ENCODE data around the gene GABRR1. TPM values are rescaled to one million over a fixed set of nuclear protein-coding genes. Genes with fewer than 3 reads are reported as not detected.

The GABRR1 gene
- total RNA-seq, 1 donor, result not detected

DNA sequence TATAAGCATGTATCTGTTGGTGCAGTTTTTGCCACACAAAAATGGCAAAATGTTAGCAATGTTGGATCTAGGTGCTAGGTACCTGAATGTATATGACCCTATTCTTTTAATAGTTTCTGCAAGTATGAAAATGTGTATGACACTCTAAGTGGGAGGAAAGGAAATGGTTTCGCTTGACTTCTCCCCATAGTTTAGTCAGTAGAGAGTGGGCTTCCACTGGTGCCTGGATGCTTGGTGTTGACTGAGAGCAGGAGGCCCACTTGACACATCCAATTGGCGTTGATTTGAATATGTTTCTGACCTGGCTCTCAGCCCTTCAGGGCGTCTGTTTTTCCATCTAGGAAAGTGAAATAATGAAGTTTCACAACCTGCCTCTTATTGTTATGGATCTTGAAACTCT lies 41.8 kb upstream of the GABRR1 start:
- Histone ChIP-seq H4K20me1 (ENCODE audit: insufficient read depth, low read length) (no peaks in the 10 kb centered on the region), H3K4me1 (ENCODE audit: insufficient read depth, low read length) (no peaks in the 10 kb centered on the region), H2AFZ (ENCODE audit: low read length) (no peak overlapping the region), H3K9me3 (ENCODE audit: low read depth, low read length) (no peaks in the 10 kb centered on the region), H3K4me2 (ENCODE audit: insufficient read depth, low read length) (no peak overlapping the region), H3K36me3 (ENCODE audit: insufficient read depth, low read length) (no peaks in the 10 kb centered on the region), H3K27ac (ENCODE audit: low read depth, low read length) (no peak overlapping the region), H3K79me2 (ENCODE audit: insufficient read depth, low read length) (no peaks in the 10 kb centered on the region), H3K4me3 (ENCODE audit: insufficient read depth, low read length) (no peak overlapping the region), H3K27me3 (ENCODE audit: insufficient read depth, low read length) (no peaks in the 10 kb centered on the region)
- TF ChIP-seq, protein P1, sequence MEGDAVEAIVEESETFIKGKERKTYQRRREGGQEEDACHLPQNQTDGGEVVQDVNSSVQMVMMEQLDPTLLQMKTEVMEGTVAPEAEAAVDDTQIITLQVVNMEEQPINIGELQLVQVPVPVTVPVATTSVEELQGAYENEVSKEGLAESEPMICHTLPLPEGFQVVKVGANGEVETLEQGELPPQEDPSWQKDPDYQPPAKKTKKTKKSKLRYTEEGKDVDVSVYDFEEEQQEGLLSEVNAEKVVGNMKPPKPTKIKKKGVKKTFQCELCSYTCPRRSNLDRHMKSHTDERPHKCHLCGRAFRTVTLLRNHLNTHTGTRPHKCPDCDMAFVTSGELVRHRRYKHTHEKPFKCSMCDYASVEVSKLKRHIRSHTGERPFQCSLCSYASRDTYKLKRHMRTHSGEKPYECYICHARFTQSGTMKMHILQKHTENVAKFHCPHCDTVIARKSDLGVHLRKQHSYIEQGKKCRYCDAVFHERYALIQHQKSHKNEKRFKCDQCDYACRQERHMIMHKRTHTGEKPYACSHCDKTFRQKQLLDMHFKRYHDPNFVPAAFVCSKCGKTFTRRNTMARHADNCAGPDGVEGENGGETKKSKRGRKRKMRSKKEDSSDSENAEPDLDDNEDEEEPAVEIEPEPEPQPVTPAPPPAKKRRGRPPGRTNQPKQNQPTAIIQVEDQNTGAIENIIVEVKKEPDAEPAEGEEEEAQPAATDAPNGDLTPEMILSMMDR (IDR thresholded peaks at IDR 0.05; ENCODE audit: extremely low read depth, low read depth, low read length), result no peak
- peak; percentile 26 for DNase-seq (ENCODE audit: insufficient read length, low spot score, missing footprints)

DNA sequence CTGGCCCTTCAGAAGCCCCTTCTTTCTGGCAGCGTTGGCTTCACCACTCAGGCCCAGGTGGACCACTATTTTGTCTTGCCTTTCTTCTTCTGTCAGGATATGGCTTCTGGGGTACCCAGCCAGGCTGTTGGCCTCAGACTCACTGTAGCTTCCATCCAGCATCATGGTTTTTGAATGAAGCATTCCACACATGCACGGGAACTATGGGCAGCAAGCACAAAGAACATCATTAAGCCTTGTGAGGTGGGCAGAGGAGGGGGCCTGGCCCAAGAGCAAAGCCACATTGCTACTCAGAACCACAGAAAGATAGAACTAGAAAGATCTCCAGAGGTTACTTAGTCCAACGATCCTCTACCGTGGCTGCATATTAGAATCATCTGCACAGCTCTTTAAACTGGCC lies 40.6 kb upstream of the GABRR1 start:
- Histone ChIP-seq H3K36me3 (ENCODE audit: insufficient read depth, low read length) (no peaks in the 10 kb centered on the region), H3K79me2 (ENCODE audit: insufficient read depth, low read length) (no peaks in the 10 kb centered on the region), H2AFZ (ENCODE audit: low read length) (no peak overlapping the region), H3K4me3 (ENCODE audit: insufficient read depth, low read length) (no peak overlapping the region), H3K9me3 (ENCODE audit: low read depth, low read length) (no peaks in the 10 kb centered on the region), H3K4me1 (ENCODE audit: insufficient read depth, low read length) (no peaks in the 10 kb centered on the region), H4K20me1 (ENCODE audit: insufficient read depth, low read length) (no peaks in the 10 kb centered on the region), H3K27ac (ENCODE audit: low read depth, low read length) (no peak overlapping the region), H3K27me3 (ENCODE audit: insufficient read depth, low read length) (no peaks in the 10 kb centered on the region), H3K4me2 (ENCODE audit: insufficient read depth, low read length) (no peak overlapping the region)
- TF ChIP-seq, protein P1 (IDR thresholded peaks at IDR 0.05; ENCODE audit: extremely low read depth, low read depth, low read length), result no peak
- no peak for DNase-seq (ENCODE audit: insufficient read length, low spot score, missing footprints)

DNA sequence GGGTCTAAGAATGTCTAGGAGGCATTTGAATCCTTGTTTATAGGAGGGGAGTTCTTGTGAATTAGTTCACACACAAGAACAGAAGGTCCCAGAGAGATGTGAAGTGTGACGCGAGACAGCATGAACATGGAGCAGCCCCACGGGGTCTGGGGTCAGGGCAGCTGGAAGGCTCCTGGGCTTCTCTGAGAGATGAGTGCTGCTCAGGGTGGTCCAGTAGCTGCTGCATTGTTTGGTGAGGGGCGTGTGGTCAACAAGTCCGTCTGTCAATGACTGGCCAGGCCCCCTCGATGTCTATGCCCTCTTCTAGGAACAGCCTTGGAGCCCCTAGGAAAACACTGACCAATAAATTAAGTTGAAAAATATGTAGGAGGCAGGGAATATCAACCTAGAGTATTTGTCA lies 40.2 kb upstream of the GABRR1 start:
- H3K79me2 ChIP-seq (ENCODE audit: insufficient read depth, low read length), result no peaks in the 10 kb centered on the region
- TF ChIP-seq, protein P1 (IDR thresholded peaks at IDR 0.05; ENCODE audit: extremely low read depth, low read depth, low read length), result no peak
- no peaks in the 10 kb centered on the region for H3K36me3 ChIP-seq (ENCODE audit: insufficient read depth, low read length)
- H4K20me1 ChIP-seq (ENCODE audit: insufficient read depth, low read length), result no peaks in the 10 kb centered on the region
- no peak overlapping the region for H2AFZ ChIP-seq (ENCODE audit: low read length)
- H3K9me3 ChIP-seq (ENCODE audit: low read depth, low read length), result no peaks in the 10 kb centered on the region
- no peaks in the 10 kb centered on the region for H3K4me1 ChIP-seq (ENCODE audit: insufficient read depth, low read length)
- H3K27ac ChIP-seq (ENCODE audit: low read depth, low read length), result no peak overlapping the region
- no peak overlapping the region for H3K4me3 ChIP-seq (ENCODE audit: insufficient read depth, low read length)
- H3K4me2 ChIP-seq (ENCODE audit: insufficient read depth, low read length), result no peak overlapping the region
- DNase-seq (ENCODE audit: insufficient read length, low spot score, missing footprints), result no peak
- no peaks in the 10 kb centered on the region for H3K27me3 ChIP-seq (ENCODE audit: insufficient read depth, low read length)

DNA sequence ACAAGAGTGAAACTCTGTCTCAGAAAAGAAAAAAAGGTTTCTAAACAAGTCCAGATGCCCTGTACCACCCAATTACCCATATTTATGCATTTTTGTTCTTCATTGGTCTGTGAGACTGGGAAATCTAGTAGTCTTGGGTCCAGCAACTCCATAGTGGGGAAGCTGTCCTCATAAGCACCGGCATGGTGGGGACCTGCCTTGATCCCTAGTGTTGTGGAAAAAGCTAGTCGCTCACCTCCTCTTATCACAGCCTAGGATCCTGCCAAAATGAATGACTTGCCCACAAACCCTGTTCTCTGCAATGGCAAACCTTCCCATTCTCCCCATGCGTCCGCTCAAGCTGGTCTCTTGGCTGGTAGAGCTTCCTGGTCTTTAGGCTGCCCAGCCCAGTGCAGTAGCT lies 38.3 kb upstream of the GABRR1 start:
- H3K4me3 ChIP-seq (ENCODE audit: insufficient read depth, low read length), result no peak overlapping the region
- no peaks in the 10 kb centered on the region for H3K9me3 ChIP-seq (ENCODE audit: low read depth, low read length)
- H4K20me1 ChIP-seq (ENCODE audit: insufficient read depth, low read length), result no peaks in the 10 kb centered on the region
- H3K27ac ChIP-seq (ENCODE audit: low read depth, low read length), result no peak overlapping the region
- H2AFZ ChIP-seq (ENCODE audit: low read length), result no peak overlapping the region
- DNase-seq (ENCODE audit: insufficient read length, low spot score, missing footprints), result no peak
- no peaks in the 10 kb centered on the region for H3K27me3 ChIP-seq (ENCODE audit: insufficient read depth, low read length)
- H3K4me1 ChIP-seq (ENCODE audit: insufficient read depth, low read length), result no peaks in the 10 kb centered on the region
- no peaks in the 10 kb centered on the region for H3K79me2 ChIP-seq (ENCODE audit: insufficient read depth, low read length)
- TF ChIP-seq, protein P1 (IDR thresholded peaks at IDR 0.05; ENCODE audit: extremely low read depth, low read depth, low read length), result no peak
- no peak overlapping the region for H3K4me2 ChIP-seq (ENCODE audit: insufficient read depth, low read length)
- H3K36me3 ChIP-seq (ENCODE audit: insufficient read depth, low read length), result no peaks in the 10 kb centered on the region
